HepG2 (cell line): ENCODE data around the gene GSG1. TPM values are rescaled to one million over a fixed set of nuclear protein-coding genes. Genes with fewer than 3 reads are reported as not detected.

ENCODE experiments used
- ARID4A ChIP-seq: sonication (generic); formaldehyde crosslinking; IDR thresholded peaks from 2 replicates; pipeline ENCODE4 v1.5.0; 2020; ENCODE audit warnings: mild to moderate bottlenecking, missing genetic modification reagents, borderline replicate concordance
- BCL3 ChIP-seq: sonication (generic); formaldehyde crosslinking; IDR thresholded peaks from 2 replicates; pipeline ENCODE4 v1.5.1; 2020; ENCODE audit warnings: mild to moderate bottlenecking, missing genetic modification reagents, moderate library complexity
- CCDC6 ChIP-seq: sonication (generic); formaldehyde crosslinking; IDR thresholded peaks from 2 replicates; pipeline ENCODE4 v1.8.1; 2022; ENCODE audit warnings: mild to moderate bottlenecking, missing genetic modification reagents, moderate library complexity
- CHCHD3 ChIP-seq: sonication (generic); formaldehyde crosslinking; IDR thresholded peaks from 2 replicates; pipeline ENCODE4 v1.8.0; 2022; ENCODE audit warnings: mild to moderate bottlenecking, missing genetic modification reagents, moderate library complexity
- FUBP1 ChIP-seq: sonication (generic); formaldehyde crosslinking; IDR thresholded peaks from 2 replicates; pipeline ENCODE4 v1.5.1; 2020; ENCODE audit warnings: missing genetic modification reagents, mild to moderate bottlenecking, borderline replicate concordance
- HNF1A ChIP-seq, 2 experiments: sonication (generic) in 1 of 2; formaldehyde crosslinking in 1 of 2; IDR thresholded peaks; 2 replicates each; pipeline versions ENCODE4 v1.4.0 to v1.6.1; 2016 to 2020; ENCODE audit warnings: borderline replicate concordance in 1 of 2, low read depth in 1 of 2, mild to moderate bottlenecking in 1 of 2, missing genetic modification reagents in 1 of 2
- MZF1 ChIP-seq: sonication (generic); formaldehyde crosslinking; IDR thresholded peaks from 2 replicates; pipeline ENCODE4 v1.8.1; 2023; ENCODE audit warnings: mild to moderate bottlenecking, missing genetic modification reagents, borderline replicate concordance
- PRPF4 ChIP-seq: fragments of 200-400 bp; formaldehyde crosslinking; IDR thresholded peaks from 2 replicates; pipeline ENCODE4 v1.6.1; 2016; ENCODE audit warnings: low read length, low read depth; ENCODE audit not compliant: poor library complexity, severe bottlenecking
- SOX13 ChIP-seq, 3 experiments: fragments of 450-650 bp in 1 of 3; sonication (generic) in 1 of 3; formaldehyde crosslinking in 1 of 3; IDR thresholded peaks in 2 of 3; conservative IDR thresholded peaks in 1 of 3; 2 replicates each; pipeline versions ENCODE4 v1.5.0 to v1.6.1; 2016 to 2020; ENCODE audit warnings: antibody characterized with exemption in 1 of 3, mild to moderate bottlenecking in 1 of 3, missing compliant biosample characterization in 1 of 3, missing genetic modification reagents in 1 of 3, moderate library complexity in 1 of 3
- ZBTB38 ChIP-seq: sonication (generic); formaldehyde crosslinking; IDR thresholded peaks from 2 replicates; pipeline ENCODE4 v1.5.1; 2020; ENCODE audit warnings: mild to moderate bottlenecking, missing genetic modification reagents
- ZNF460 ChIP-seq: sonication (generic); formaldehyde crosslinking; IDR thresholded peaks from 2 replicates; pipeline ENCODE4 v1.5.1; 2020; ENCODE audit warnings: missing genetic modification reagents, mild to moderate bottlenecking, borderline replicate concordance
- ZNF577 ChIP-seq: sonication (generic); formaldehyde crosslinking; IDR thresholded peaks from 2 replicates; pipeline ENCODE4 v1.4.0; 2020; ENCODE audit warnings: mild to moderate bottlenecking, low read depth, missing genetic modification reagents, borderline replicate concordance
- ZNF737 ChIP-seq: sonication (generic); formaldehyde crosslinking; IDR thresholded peaks from 2 replicates; pipeline ENCODE4 v1.5.0; 2020; ENCODE audit warnings: missing genetic modification reagents, mild to moderate bottlenecking, borderline replicate concordance
- ZNF816 ChIP-seq: sonication (generic); formaldehyde crosslinking; IDR thresholded peaks from 2 replicates; pipeline ENCODE4 v1.8.0; 2022; ENCODE audit warnings: missing genetic modification reagents, mild to moderate bottlenecking, borderline replicate concordance
- polyA plus RNA-seq, 8 experiments: library from polyadenylated mRNA; depleted of rRNA in 3 of 8; stranded (reverse) in 7 of 8; unstranded in 1 of 8; fragments of >200 nt; fragmentation: Illumina TruSeq in 4 of 8; extraction: Trizol in 4 of 8; gene quantifications; 2 replicates each; pipeline versions ENCODE4 v1.2.1 to v1.2.3, GENCODE V29; 2011 to 2016; ENCODE audit warnings: low read depth in 4 of 8, missing spikeins in 1 of 8, mixed read lengths in 1 of 8; ENCODE audit not compliant: insufficient read depth in 1 of 8
- total RNA-seq, 5 experiments: library from RNA; depleted of rRNA; stranded (reverse); fragments of >200 nt; fragmentation: Illumina TruSeq; extraction: Trizol; gene quantifications; 2 replicates each; pipeline ENCODE4 v1.2.3, GENCODE V29; 2016; ENCODE audit warnings: low read depth in 1 of 5

Gene GSG1
- total and polyA plus RNA-seq, 2 of the 13 experiments (the other 11 are each of a cell fraction or from before 2014, with no cell fraction given), result not detected

- TF ChIP-seq ARID4A (CRISPR knock-in tag), result peak; percentile 62; the same call in 1 of the 2 replicates
- no peak for TF ChIP-seq FUBP1 (CRISPR knock-in tag)
- no peak for TF ChIP-seq CHCHD3
- no peak for TF ChIP-seq ZNF816 (CRISPR knock-in tag)
- TF ChIP-seq PRPF4, result no peak
- TF ChIP-seq ZNF737 (CRISPR knock-in tag), result no peak
- TF ChIP-seq ZNF460, result no peak
- no peak for TF ChIP-seq ZBTB38
- TF ChIP-seq ZNF577 (CRISPR knock-in tag), result no peak
- TF ChIP-seq HNF1A (IDR thresholded peaks at IDR 0.05; ENCODE audit: low read depth), result no peak
- TF ChIP-seq HNF1A (CRISPR knock-in tag; IDR thresholded peaks at IDR 0.05; ENCODE audit: borderline replicate concordance), result no peak
- TF ChIP-seq CCDC6, result no peak
- TF ChIP-seq BCL3, result no peak
- no peak for TF ChIP-seq SOX13 (IDR thresholded peaks at IDR 0.05)
- peak in 1 of 2 experiments; percentile 31; a peak in 1 of 4 replicates for TF ChIP-seq SOX13 (CRISPR knock-in tag; conservative IDR thresholded peaks at IDR 0.05 in 1 of 2, IDR thresholded peaks at IDR 0.05 in 1 of 2)
- no peak for TF ChIP-seq MZF1
Observed at GRCh38 chr12:13100882-13101769, 2.3 kb downstream of the GSG1 start (continued).
